ENCODE data around the gene C14orf119. TPM values are rescaled to one million over a fixed set of nuclear protein-coding genes. Genes with fewer than 3 reads are reported as not detected.

Gene C14orf119
- total RNA-seq, 1 donor from 2014 or later: 37.5 TPM

- Histone ChIP-seq H3F3A (ENCODE audit: low read depth) (peaks cover 24% of the 10 kb centered on the region), H3K4me2 (no peak overlapping the region), H2AFZ (replicated peaks) (no peak overlapping the region), H3K27me3 (no peaks in the 10 kb centered on the region), H3K79me2 (ENCODE audit: low read depth) (no peaks in the 10 kb centered on the region), H3K36me3 (no peaks in the 10 kb centered on the region), H3K4me3 (no peak overlapping the region), H3K27ac (no peak overlapping the region), H3K9me3 (ENCODE audit: low read depth) (no peaks in the 10 kb centered on the region), H3K4me1 (peaks cover 18% of the 10 kb centered on the region), H4K20me1 (ENCODE audit: low read depth) (no peaks in the 10 kb centered on the region), H3K9ac (no peak overlapping the region)
- TF ChIP-seq EZH2phosphoT487 (IDR thresholded peaks at IDR 0.05) (no peak), EZH2 (IDR thresholded peaks at IDR 0.05) (no peak), CTCF (IDR thresholded peaks at IDR 0.05) (no peak)
- Mint-ChIP-seq H3K9me3 (peaks cover 2% of the 10 kb centered on the region), H3K4me1 (peaks cover 47% of the 10 kb centered on the region), H3K27me3 (ENCODE audit: insufficient read depth, low read depth) (peaks cover 2% of the 10 kb centered on the region), H3K36me3 (peaks cover 17% of the 10 kb centered on the region), H3K4me3 (no peak overlapping the region), H3K27ac (no peak overlapping the region)
- no peak for DNase-seq (ENCODE audit: low spot score)
Observed at GRCh38 chr14:23124337-23124954, 29.1 kb downstream of the C14orf119 start.

- no peak overlapping the region for H3K27ac ChIP-seq
- peaks cover 43% of the 10 kb centered on the region for H3K4me1 Mint-ChIP-seq
- no peak overlapping the region for H2AFZ ChIP-seq (replicated peaks)
- H3K9me3 ChIP-seq (ENCODE audit: low read depth): no peaks in the 10 kb centered on the region
- no peaks in the 10 kb centered on the region for H3K36me3 ChIP-seq
- peaks cover 2% of the 10 kb centered on the region for H3K9me3 Mint-ChIP-seq
- H4K20me1 ChIP-seq (ENCODE audit: low read depth): no peaks in the 10 kb centered on the region
- no peak overlapping the region for H3K4me3 Mint-ChIP-seq
- peaks cover 19% of the 10 kb centered on the region for H3F3A ChIP-seq (ENCODE audit: low read depth)
- H3K79me2 ChIP-seq (ENCODE audit: low read depth): no peaks in the 10 kb centered on the region
- peaks cover 12% of the 10 kb centered on the region for H3K4me1 ChIP-seq
- TF ChIP-seq EZH2 (IDR thresholded peaks at IDR 0.05) (no peak), CTCF (IDR thresholded peaks at IDR 0.05) (no peak), EZH2phosphoT487 (IDR thresholded peaks at IDR 0.05) (no peak)
- H3K4me2 ChIP-seq: no peak overlapping the region
- DNase-seq (ENCODE audit: low spot score): no peak
- H3K9ac ChIP-seq: no peak overlapping the region
- peaks cover 17% of the 10 kb centered on the region for H3K36me3 Mint-ChIP-seq
- H3K27ac Mint-ChIP-seq: no peak overlapping the region
- H3K27me3 Mint-ChIP-seq (ENCODE audit: insufficient read depth, low read depth): peaks cover 2% of the 10 kb centered on the region
- no peaks in the 10 kb centered on the region for H3K27me3 ChIP-seq
- no peak overlapping the region for H3K4me3 ChIP-seq
Observed at GRCh38 chr14:23125011-23125410, 29.7 kb downstream of the C14orf119 start.

- peaks cover 33% of the 10 kb centered on the region for H3K4me1 Mint-ChIP-seq
- Histone ChIP-seq H3K4me3 (no peak overlapping the region), H3K27ac (no peak overlapping the region), H3K4me1 (peaks cover 9% of the 10 kb centered on the region), H4K20me1 (ENCODE audit: low read depth) (no peaks in the 10 kb centered on the region), H3F3A (ENCODE audit: low read depth) (peaks cover 18% of the 10 kb centered on the region), H3K9me3 (ENCODE audit: low read depth) (no peaks in the 10 kb centered on the region), H2AFZ (replicated peaks) (no peak overlapping the region), H3K36me3 (no peaks in the 10 kb centered on the region), H3K79me2 (ENCODE audit: low read depth) (no peaks in the 10 kb centered on the region), H3K9ac (no peak overlapping the region), H3K4me2 (no peak overlapping the region), H3K27me3 (no peaks in the 10 kb centered on the region)
- peak overlapping the region; percentile 80 for H3K27ac Mint-ChIP-seq
- TF ChIP-seq EZH2phosphoT487 (IDR thresholded peaks at IDR 0.05) (no peak), EZH2 (IDR thresholded peaks at IDR 0.05) (no peak), CTCF (IDR thresholded peaks at IDR 0.05) (no peak)
- H3K4me3 Mint-ChIP-seq: peak overlapping the region; percentile 57
- no peaks in the 10 kb centered on the region for H3K27me3 Mint-ChIP-seq (ENCODE audit: insufficient read depth, low read depth)
- no peak for DNase-seq (ENCODE audit: low spot score)
- H3K9me3 Mint-ChIP-seq: peaks cover 2% of the 10 kb centered on the region
- peaks cover 20% of the 10 kb centered on the region for H3K36me3 Mint-ChIP-seq
Observed at GRCh38 chr14:23125933-23126524, 30.7 kb downstream of the C14orf119 start.

Measured in neural progenitor cell (in vitro differentiated cells).